GM18861 (cell line): ENCODE measurements around the gene FA2H.
"Not testable (repeated sequence)": the region's sequence is repeated elsewhere in the genome, so short reads cannot be mapped to it uniquely, and the experiment has no call there.

ENCODE experiments used
- ATAC-seq: cut with Tn5 transposase; IDR thresholded peaks from one replicate; pipeline ENCODE4 v1.9.1; 2021; ENCODE audit not compliant: unreplicated experiment

FA2H gene

DNA sequence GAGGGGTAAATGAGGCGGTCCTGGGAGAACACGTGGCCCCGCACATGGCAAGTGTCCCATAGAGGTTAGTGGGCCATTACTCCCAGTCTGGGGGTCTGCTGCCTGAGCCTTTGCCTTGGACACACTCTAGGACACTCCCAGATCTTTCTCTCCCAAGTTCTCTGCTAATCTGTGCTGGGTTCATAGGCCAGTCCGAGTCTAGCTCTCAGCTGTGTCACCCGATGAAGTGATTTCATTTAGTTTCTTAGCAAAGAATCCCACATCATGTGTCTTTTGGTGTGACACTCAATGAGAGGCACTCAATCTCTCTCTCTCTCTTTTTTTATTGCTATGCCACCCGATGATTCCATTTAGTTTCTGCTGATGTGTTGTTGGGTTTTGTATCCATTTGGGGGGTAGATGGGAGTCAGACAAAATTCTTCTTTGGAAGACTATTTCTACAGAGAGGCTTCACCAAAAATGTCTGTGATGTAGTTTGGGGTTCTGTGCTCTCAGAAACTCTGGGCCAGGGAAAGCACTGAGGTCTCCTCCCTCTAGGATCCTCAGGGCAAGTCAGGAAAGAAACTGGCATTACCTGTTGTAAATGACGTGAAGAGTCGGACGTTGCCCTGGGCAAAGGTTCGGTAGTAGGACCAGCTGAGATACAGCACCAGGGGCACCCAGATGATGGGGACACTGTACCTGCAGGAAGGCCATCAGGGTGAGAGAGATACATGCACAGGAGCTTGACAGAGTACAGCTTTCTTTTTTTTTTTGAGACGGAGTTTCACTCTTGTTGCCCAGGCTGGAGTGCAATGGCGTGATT, 48.8 kb downstream of the FA2H start:
- no peak for ATAC-seq

DNA sequence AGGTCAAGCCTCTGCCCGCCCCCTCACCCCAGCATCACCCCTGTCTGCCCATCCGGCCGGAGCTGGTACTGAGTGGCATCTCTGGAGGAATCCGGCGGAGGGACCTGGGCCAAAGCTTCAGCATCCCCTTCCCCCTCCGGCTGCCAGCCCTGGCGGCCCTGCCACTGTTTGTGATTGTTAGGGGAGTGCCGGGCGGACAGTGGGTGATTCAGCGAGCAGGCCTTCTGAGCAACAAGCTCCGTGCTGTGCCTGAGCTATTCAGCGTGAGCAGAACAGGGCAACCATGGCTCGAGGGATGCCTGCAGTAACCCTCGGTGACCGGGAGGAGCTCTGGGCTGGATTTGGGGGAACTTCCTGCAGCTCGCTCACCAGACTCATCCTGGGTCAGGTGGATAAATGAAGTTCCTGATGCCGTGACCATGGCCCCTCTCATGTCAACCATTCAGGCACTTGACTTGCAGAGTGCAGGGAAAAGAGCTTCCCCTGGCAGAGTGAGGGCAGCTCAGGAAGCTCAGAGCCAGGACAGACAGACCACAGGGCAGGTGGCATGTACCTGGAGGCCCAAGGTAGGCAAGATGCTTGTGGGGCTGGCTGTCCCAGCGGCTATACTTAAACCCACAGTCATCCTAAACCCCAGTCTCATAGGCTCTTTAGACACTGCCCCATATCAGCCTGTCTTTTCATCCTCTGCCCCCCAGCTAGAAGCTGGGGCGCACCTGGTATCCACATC, 49.6 kb downstream of the FA2H start:
- ATAC-seq, result no peak

DNA sequence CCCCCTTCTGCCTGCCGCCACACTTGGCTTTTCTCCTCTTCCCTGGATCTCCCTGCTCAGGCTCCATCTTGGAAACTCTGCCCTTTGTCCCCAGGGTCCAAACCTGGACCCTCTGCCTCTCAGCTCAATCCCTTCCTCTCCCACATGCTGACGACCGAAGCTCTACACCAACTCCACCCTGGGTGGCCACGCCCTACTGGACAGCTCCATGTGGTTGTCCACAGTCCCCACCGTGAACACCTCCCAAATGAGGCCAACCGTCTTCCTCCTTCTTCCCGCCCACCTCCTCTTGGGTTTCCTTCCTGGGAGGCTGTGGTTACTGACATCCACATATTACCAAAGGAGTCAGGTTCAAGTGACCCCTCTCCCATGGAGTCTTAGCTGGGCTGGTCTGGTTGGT, 51.4 kb downstream of the FA2H start:
- ATAC-seq, result no peak

DNA sequence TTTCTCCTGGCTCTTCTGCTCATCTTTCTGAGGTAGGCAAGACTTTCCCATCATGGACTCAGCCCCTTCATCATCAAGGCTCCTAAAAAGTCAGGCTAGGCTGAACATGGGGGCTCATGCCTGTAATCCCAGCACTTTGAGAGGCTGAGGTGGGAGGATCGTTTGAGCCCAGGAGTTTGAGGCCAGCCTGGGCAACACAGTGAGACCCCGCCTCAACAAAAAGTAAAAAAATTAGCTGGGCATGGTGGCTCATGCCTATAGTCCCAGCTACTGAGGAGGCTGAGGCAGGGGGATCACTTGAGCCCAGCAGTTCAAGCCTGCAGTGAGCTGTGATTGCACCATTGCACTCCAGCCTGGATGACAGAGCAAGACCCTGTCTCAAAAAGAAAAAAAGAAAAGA, 52.5 kb downstream of the FA2H start:
- not testable (repeated sequence) for ATAC-seq

DNA sequence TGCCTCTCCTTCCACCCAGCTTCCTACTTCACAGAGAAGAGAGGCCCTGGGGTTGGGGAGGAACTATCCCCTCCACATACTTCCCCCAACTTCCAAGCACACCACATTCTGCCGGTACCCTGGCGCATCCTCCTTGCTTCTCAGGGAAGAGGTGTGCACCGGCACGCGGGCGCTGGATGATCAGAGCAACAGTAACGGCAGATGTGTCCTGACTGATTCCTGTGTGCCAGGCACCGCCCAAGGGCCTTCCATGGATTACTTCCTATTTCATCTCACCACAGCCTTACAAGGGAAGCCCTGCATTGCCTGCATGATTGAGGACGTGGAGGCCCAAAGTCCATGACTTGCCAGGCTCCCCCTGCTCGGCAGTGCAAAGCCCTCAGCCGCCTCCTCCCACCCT, 52.9 kb downstream of the FA2H start:
- ATAC-seq, result no peak

DNA sequence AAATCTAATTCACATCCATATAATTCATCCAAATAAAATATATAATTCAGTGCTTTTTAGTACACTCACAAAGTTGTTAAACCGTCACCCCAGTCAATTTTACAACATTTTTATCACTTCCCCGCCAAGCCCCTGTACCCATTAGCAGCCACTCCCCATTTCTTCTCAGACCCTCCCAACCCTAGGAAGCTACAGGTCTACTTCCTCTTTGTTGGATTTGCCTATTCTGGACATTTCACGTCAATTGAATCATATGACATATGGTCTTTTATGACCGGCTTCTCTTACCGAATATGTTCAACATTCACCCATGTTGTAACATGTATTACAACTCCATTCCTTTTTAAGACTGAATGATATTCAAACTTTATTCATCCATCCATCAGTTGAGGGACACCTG, 54.0 kb downstream of the FA2H start:
- ATAC-seq, result no peak

DNA sequence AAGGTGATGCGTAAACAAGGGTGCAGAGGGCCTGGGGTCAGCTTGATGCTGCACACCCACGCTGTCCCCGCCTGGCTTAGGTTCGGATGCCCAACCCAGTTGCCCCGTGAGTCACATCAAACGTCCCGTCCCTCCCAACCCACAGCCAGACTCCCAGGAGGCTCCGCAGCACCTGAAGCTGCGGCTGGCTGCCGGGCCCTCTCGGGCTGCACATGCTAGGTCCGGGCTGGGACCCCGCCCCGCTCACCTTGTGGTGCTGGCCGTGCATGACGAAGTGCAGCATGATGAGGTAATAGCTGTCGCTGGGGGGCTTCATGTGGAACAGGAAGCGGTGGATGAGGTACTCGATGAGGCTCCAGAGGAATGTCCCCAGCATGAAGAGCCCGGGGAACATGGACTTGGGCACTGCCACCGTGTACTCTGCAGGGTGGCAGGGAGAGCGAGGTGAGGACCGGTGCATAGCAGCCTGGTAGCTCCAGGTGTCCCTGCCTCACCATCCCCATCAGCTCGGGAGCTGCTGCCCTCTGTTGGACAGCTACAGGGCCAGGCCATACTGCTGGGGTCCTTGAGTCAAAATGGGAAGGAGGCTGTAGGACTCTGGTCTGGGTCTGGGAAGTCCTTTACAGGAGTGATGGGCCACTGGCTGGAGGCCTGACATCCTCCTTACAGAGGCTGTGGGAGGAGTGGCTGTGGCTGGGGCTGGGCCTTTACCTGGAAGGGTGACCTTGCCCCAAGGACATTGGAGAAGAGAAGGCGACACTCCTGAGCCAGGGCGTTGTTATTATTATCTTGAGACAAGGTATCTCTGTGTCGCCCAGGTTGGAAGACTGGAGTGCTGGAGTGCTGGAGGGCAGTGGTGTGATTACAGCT, 55.6 kb downstream of the FA2H start:
- ATAC-seq, result no peak

DNA sequence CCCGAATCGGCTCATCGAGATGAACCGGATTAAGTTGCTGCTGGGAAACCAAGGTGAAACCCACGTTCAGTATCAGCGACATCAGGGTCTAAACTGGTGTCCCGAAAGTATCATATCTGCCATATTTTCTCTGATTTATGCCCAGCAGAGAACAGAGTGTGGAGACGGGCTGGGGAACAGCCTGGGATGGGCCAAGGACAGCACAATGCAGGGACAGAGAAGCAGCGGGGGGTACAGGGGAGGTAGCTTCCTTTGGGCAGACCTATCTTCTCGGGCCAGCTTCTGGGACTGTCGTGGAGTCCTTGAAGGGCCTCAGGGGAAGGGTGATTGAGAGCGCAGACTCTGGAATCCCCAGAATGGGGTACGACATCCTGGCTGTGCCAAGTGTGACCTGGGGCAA, 56.5 kb downstream of the FA2H start:
- no peak for ATAC-seq

DNA sequence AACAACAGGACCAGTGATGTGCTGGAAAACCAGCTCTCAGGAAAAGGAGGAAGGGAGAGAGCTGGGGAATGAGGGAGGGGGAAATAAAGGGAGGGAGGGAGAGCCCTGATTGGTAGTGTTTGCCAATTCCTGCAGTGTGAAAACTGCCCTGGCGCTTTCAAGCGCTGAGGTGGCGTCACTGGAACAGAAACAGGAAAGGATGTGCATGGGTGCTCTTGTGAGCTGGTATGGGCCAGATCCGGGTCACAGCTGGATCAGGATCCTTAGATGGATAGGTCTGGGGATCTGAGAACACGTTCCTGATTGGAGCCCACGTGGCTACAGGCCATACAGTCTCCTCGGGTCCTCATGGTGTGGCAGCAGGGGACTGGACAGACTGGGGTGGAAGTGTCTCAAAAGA, 57.3 kb downstream of the FA2H start:
- no peak for ATAC-seq

DNA sequence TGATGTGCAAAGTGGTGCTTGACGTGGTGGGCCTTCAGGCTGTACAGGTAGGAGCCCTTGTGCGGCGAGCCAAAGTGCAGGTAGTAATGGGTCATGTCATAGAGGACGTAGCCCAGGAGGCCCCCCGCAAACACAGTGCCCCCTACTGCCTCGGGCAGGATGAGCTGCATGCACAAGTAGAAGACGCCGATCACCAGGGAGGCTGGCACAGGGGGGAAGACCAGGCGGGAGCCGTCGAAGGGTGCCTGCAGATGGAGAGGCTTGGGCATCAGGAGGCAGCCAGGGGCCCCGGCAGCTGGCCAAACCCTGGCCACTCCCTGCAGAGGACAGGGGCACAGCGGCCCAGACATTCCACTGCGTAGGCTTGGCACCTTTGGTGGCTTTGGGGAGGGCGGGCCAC, 58.3 kb downstream of the FA2H start:
- ATAC-seq, result no peak

DNA sequence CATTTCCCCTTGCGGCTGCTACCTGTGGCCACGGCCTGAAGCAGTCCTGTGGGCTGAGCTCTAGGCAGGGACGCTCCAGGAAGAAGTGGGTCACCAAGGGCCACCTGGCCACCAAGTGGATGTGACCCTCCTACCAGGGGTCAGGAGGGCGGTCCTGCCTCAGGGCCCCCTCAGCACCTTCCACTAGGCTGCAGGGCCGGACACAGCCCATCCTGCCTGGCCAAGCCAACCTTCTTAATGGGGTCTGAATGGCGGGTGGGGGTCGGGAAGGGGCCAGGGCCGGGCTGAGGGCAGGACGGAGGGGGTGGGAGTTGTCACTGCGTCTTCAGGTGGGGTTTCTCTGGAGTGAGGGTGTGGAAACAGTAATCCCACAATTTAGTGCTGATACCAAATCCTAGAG, 60.7 kb downstream of the FA2H start:
- ATAC-seq, result no peak

DNA sequence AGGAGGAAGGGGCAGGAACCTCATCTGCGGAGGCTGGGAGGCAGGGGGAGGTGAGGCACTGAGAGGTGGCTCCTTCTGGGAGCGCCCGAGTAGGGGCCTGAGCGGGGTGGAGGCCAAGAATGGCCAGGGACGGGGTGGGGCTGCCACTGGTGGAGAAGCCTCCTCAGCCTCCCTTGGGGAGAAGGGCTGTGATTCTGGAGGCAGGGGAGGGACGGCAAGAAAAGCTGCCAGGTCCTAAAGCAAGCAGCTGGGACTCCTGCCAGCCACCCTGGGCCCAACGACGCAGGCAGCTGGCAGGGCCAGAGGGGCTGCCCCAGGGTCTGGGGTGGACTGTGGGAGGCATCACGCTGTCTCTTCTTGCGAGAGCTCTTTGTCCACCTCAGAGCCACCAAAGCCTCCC, 61.3 kb downstream of the FA2H start:
- ATAC-seq, result no peak

DNA sequence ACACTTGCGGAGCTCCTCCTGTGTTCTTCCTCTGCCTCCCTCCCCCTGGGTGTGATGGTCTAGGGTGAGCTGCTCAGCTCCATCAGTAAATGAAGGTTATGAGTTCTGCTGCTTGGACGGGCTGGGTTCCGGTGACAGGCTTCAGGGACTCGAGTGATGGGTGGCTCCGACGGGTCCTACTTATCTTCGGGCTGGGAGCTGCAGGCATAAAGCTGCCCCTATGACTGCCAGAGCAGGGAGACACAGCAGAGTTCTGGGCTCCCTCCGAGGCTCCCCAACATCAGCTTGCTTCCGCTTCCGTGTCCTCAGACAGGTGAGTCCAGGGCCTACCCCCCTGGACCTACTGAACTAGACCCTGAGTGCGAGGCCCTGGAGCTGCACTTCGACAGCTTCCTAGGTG, 62.7 kb downstream of the FA2H start:
- no peak for ATAC-seq

DNA sequence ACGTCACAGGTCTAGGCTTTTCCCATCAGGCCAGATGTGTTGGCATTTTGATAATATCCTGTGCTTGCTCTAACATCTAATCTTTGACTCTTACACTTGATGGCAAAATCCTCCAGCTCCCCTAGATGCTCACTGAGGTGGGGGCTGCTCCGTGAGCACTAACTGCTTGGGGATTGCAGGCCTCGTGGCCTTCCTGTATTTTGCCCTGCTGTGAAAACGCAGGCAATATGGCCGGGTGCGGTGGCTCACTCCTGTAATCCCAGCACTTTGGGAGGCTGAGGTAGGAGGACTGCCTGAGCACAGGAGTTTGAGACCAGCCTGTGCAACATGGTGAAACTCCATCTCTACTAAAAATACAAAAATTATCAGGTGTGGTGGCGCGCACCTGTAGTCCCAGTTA, 64.2 kb downstream of the FA2H start:
- ATAC-seq, result no peak

DNA sequence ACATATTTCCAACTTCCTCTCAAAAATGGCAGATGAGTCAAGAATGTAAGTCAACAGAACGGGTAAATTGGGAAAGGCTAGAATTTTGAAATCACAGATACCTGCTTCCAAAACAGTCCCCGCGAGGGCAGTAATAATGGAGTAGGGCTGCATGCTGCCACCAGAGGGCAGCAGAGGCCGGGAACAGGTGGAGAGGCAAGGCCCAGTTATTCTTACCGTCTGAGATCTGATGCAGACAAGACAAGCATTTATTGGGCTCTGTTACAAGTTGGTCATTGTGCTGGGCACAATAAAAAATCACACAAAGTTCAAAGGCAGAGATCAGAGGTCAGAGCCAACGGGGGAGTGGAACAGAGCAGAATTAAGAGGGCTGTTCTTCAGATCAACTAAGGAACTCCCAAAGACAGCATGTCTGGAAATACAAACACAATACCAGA, 65.2 kb downstream of the FA2H start:
- ATAC-seq, result peak; percentile 64

DNA sequence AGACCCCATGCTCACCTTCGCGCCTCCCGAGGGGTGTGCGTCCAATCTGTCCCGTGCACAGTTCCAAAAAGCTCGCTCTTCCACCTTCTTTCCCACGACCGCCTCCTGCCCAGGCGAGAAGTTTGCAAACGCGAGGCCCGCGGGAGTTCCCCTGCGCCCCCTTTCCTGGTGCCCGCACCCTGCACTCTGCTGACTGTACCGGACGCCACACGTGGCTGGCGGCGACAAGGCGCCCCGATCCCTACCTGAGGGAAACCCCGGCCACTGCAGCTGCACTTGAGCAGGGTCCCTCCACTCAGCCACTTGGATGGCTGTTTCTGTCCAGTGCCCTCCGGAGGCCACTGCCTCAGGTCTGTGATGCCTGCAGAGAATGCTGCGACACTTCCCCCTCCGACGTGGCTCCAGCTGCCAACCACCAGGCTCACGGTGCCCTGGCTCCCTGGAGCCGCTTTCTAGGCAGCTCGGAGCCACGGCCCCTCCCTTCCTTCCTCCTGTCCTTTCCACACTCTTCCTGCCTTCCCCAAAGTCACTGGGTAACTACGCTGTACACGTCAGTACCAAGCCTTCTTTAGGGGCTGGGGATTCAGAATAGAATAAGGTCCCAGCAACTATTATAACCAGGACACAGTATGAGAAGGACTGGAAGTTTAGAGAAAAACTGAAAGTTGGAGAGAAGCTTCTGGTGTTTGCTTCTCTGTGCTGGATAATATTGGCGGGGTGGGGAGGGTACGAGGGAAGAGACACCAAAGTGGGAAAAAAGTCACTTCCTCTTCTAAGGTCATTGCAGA, 74.0 kb downstream of the FA2H start, which contains the start of gene MLKL:
MLKL (minus strand) TSS at position 425 of the 788 bp plus-strand sequence. CDS start 5,105 bp downstream, outside the sequence.
- peak; percentile 37 for ATAC-seq

DNA sequence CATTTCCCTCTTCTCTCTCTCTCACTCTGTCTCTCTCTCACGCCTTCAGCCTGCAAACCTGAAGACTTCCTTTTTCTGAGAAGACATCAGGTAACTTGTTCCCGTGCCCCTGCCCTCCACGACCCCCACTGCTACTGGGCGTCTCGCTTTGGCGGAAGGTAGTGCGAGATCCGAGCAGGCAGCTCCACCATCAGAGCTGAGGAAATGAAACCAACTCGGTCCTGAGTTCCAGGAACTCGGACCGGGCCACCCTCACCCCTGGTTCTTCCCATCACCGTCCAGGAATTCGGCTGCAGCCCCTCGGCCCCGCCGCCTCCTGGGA, 74.5 kb downstream of the FA2H start:
- no peak for ATAC-seq

DNA sequence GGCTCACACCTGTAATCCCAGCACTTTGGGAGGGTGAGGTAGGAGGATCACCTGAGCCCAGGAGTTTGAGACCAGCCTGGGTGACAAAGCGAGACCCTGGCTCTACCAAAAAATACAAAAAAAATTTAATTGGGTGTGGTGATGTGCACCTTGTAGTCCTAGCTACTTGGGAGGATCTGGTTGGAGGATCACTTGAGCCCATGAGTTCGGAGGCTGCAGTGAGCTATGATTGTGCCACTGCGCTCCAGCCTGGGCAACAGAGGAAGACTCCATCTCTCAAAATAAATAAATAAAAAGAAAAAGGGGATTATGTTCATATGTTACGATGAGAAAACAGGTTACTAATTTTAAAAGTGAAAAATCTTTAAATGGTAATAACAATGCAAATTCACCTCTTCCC, 75.0 kb downstream of the FA2H start:
- ATAC-seq, result no peak

DNA sequence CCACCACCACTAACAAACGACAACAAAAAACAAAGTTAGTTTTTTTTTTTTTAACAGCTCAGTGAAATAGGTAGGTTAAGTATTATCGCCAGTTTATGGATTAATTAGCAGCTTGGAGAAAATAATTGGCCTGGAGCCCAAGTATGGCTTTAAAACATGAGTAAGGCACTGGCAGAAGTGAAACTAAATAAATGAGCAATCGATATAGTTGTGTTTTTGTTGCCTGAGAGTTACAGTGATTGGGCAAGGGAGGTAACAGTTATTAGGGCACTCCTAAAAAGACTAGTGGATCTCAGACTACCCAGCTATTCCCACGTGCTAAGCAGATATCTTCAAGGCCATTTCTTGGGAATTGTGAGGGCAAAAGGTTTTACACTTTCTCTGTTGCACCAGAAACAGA, 76.4 kb downstream of the FA2H start:
- no peak for ATAC-seq

DNA sequence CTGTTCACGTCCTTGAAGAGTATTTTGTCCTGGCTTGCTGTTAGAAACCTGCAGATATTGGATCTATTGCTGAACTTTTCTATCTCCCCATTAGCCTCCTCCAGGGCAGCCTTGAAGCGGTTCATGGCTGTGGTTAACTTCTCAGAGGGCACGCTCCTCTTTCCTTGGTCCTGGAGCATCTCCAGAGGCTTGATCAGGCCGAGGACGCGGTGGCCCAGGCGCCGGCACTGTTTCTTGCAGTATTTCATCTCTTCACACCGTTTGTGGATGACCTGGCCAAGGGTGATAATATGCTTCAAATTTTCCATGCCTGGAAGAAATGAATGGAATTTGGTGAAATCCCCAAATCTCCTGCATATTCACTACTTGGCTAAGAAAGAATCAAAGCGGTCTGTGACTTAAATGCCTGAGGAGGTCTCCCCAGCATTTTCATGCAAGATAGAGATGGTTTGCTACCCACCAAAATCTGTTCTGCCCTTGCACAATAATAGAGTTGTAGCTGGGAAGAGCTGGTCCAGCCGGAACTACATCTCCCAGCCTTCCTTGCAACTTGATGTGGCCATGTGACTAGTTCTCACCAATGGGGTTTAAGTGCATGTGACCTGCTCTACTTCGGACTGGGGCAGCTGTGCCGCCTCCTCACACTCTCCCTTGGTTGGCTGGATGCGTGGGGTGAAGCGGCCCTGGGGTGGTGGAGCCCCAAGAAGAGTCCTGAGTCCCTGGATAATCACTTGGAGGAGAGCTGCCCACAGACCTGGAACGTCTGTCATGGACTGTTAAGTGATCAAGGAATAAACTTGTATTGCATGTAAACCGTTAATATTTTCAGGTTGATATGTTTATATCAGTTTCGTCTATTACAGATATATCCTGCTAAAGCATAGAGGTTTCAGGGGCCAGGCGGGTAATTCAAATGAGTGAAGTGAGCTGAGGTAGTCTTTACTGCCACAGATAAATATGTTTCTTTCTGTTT, 78.9 kb downstream of the FA2H start:
- ATAC-seq, result peak; percentile 91
